Body of pancreas (tissue), 4 donors: ENCODE measurements around the gene CLEC17A. TPM values are rescaled to one million over a fixed set of nuclear protein-coding genes. Genes with fewer than 3 reads are reported as not detected.

ENCODE experiments used
- ATAC-seq: fragments of 150-250 bp; one replicate; pipeline ENCODE4 v1.9.1; 2016
- DNase-seq, 4 donors: peaks; one replicate each; pipeline ENCODE4 v3.0.0-alpha.2; 2019
- H3K27ac ChIP-seq, 4 donors: fragments of 200-600 bp; sonication (generic); 1 replicate in 3 of 4; 2 replicates in 1 of 4; pipeline versions ENCODE4 v1.5.1 to v1.6.1; 2016 to 2019; ENCODE audit warnings: mild to moderate bottlenecking in 1 of 4, mixed read lengths in 1 of 4, moderate library complexity in 1 of 4
- H3K27me3 ChIP-seq, 2 donors: fragments of 200-600 bp; sonication (generic); one replicate each; pipeline ENCODE4 v1.6.0; 2016; ENCODE audit warnings: mild to moderate bottlenecking in 1 of 2
- H3K36me3 ChIP-seq, 2 donors: fragments of 200-600 bp; sonication (generic); replicated peaks in 1 of 2; 2 replicates each; pipeline ENCODE4 v1.5.1; 2016; ENCODE audit warnings: low read depth in 2 of 2; ENCODE audit not compliant: insufficient read depth in 1 of 2
- H3K4me1 ChIP-seq: fragments of 200-600 bp; sonication (generic); one replicate; pipeline ENCODE4 v1.6.0; 2016
- H3K4me3 ChIP-seq, 2 donors: fragments of 200-600 bp; sonication (generic); 1 replicate in 1 of 2; 2 replicates in 1 of 2; pipeline ENCODE4 v1.5.1; 2016 to 2019
- H3K9me3 ChIP-seq, 3 donors: fragments of 200-600 bp; sonication (generic); 1 replicate in 2 of 3; 2 replicates in 1 of 3; pipeline ENCODE4 v1.5.1; 2016
- CTCF ChIP-seq, 7 experiments: fragments of 450-650 bp in 4 of 7; fragments of 200-600 bp in 3 of 7; sonication (generic) in 3 of 7; IDR thresholded peaks; one replicate each; pipeline ENCODE4 v1.5.1; 2016 to 2019; ENCODE audit warnings: antibody characterized with exemption in 7 of 7
- POLR2A ChIP-seq, 3 donors: fragments of 450-650 bp; IDR thresholded peaks; one replicate each; pipeline ENCODE4 v1.6.1; 2016; ENCODE audit warnings: antibody characterized with exemption in 3 of 3, mild to moderate bottlenecking in 2 of 3
- WGBS, 2 donors: methylation state at CpG; one replicate each; pipeline ENCODE4 v1.1.5; 2017; 5-methylcytosine and 5-hydroxymethylcytosine counted together
- intact Hi-C: fragments of 100-400 bp; cut with DNase I; formaldehyde crosslinking; loops from one replicate; pipeline ENCODE4 v1.15.1; 2023
- total RNA-seq, 2 donors: library from RNA; depleted of rRNA; stranded (reverse); fragments of >200 nt; gene quantifications; one replicate each; pipeline ENCODE4 v1.1.0, GENCODE V29; 2016

The CLEC17A gene
- total RNA-seq, 2 donors from 2014 or later = not detected

- ATAC-seq = no peak
- Histone ChIP-seq H3K27me3 (no peaks in the 10 kb centered on the region), H3K4me3 (no peak overlapping the region), H3K9me3 (no peaks in the 10 kb centered on the region), H3K27ac (no peak overlapping the region), H3K4me1 (no peaks in the 10 kb centered on the region), H3K36me3 (no peaks in the 10 kb centered on the region)
- WGBS, 2 donors = 82 to 84% methylated on average over 2 of the region's 2 CpGs
- TF ChIP-seq CTCF (IDR thresholded peaks at IDR 0.05) = no peak
- TF ChIP-seq POLR2A (IDR thresholded peaks at IDR 0.05) = no peak
- intact Hi-C loops = no loop called here
- DNase-seq = no peak
These were observed 65.6 kb downstream of the CLEC17A start for GRCh38 chr19:14648506-14648905.

DNA sequence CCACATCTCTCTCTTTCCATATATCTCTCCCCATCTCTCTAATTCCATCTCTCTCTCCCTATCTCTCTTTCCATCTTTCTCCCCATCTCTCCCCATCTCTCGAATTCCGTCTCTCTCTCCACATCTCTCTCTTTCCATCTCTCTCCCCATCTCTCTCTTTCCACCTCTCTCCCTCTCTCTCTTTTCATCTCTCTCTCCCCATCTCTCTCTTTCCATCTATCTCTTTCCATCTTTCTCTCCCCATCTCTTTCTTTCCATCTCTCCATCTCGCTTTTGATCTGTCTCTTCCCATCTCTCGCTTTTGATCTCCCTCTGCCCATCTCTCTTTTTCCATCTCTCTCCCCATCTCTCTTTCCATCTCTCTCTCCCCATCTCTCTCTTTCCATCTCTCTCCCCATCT lies 66.1 kb downstream of the CLEC17A start:
- no peak for ATAC-seq
- DNase-seq = no peak
- no peak overlapping the region for H3K4me3 ChIP-seq
- TF ChIP-seq CTCF (IDR thresholded peaks at IDR 0.05) (no peak), POLR2A (IDR thresholded peaks at IDR 0.05) (no peak)
- H3K27me3 ChIP-seq = no peaks in the 10 kb centered on the region
- no peaks in the 10 kb centered on the region for H3K9me3 ChIP-seq
- WGBS, 2 donors = 43 to 49% methylated on average over 4 of the region's 4 CpGs
- intact Hi-C loops = no loop called here
- H3K36me3 ChIP-seq = no peaks in the 10 kb centered on the region
- no peak overlapping the region for H3K27ac ChIP-seq
- no peaks in the 10 kb centered on the region for H3K4me1 ChIP-seq

- DNase-seq (no peak), ATAC-seq (no peak)
- Histone ChIP-seq H3K9me3 (no peaks in the 10 kb centered on the region), H3K4me3 (no peak overlapping the region), H3K27ac (no peak overlapping the region), H3K27me3 (no peaks in the 10 kb centered on the region), H3K4me1 (no peaks in the 10 kb centered on the region), H3K36me3 (no peaks in the 10 kb centered on the region)
- 55 to 78% methylated on average over 2 of the region's 2 CpGs for WGBS, 2 donors
- intact Hi-C loops = no loop called here
- no peak for TF ChIP-seq POLR2A (IDR thresholded peaks at IDR 0.05)
- TF ChIP-seq CTCF (IDR thresholded peaks at IDR 0.05) = no peak
These were observed 67.3 kb downstream of the CLEC17A start for GRCh38 chr19:14650161-14650560.

GRCh38 chr19:14654786-14655560 lies 72.1 kb downstream of the CLEC17A start:
- TF ChIP-seq CTCF (IDR thresholded peaks at IDR 0.05) = no peak
- TF ChIP-seq POLR2A (IDR thresholded peaks at IDR 0.05) = no peak
- 43 to 44% methylated on average over 7 of the region's 7 CpGs for WGBS, 2 donors
- no peaks in the 10 kb centered on the region for H3K27me3 ChIP-seq
- no peaks in the 10 kb centered on the region for H3K9me3 ChIP-seq
- DNase-seq (no peak), ATAC-seq (no peak)
- H3K4me1 ChIP-seq = no peaks in the 10 kb centered on the region
- intact Hi-C loops = no loop called here
- H3K4me3 ChIP-seq = no peak overlapping the region
- H3K36me3 ChIP-seq = no peaks in the 10 kb centered on the region
- no peak overlapping the region for H3K27ac ChIP-seq

- Histone ChIP-seq H3K9me3 (no peaks in the 10 kb centered on the region), H3K4me1 (no peaks in the 10 kb centered on the region), H3K36me3 (no peaks in the 10 kb centered on the region), H3K4me3 (no peak overlapping the region), H3K27ac (no peak overlapping the region), H3K27me3 (no peaks in the 10 kb centered on the region)
- intact Hi-C loops = no loop called here
- WGBS, 2 donors = 59 to 69% methylated on average over 11 of the region's 11 CpGs
- ATAC-seq = no peak
- no peak for DNase-seq
- TF ChIP-seq CTCF (IDR thresholded peaks at IDR 0.05) = no peak
- TF ChIP-seq POLR2A (IDR thresholded peaks at IDR 0.05) = no peak
These were observed 72.8 kb downstream of the CLEC17A start for GRCh38 chr19:14655726-14656125.
